Measurements from ENCODE around the gene GPR78.

DNA sequence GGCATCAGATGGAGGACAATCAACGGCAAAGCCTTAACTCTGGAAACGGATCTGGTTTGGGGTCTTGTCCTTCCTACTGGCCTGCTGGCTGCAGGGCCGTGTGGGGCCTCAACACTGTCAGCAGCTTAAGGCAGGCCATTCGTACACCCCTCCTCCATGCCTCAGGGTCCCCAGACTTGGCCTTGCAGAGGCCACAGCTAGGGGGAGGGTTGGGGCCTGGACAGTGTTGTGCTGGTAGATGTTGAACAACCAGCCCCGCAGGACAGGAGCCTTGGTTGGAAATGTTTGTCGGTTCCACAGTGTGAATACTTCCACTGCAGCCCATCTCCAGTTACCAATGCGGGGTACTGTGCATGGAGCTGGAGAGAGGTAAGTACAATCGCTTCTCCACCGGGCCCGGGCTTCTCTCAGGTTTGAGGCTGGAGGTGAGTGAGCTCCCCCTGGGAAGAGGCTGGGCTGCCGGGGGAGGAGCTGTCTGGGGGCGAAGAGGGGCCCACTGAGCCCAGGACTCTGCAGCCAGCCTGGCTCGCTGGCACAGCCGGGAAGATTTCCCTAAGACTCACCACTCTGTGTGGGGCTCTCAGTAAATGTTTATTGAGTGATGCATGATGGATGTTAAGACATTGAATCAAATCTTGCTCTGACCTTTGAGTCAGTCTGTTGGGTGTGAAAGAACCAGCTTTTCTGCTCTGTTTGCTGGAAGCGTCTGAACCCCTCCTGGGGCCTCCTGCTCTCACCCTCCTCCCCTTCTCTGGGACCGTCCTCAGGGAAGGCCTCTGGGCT, 19.7 kb upstream of the GPR78 start:
- TF ChIP-seq, protein P1, sequence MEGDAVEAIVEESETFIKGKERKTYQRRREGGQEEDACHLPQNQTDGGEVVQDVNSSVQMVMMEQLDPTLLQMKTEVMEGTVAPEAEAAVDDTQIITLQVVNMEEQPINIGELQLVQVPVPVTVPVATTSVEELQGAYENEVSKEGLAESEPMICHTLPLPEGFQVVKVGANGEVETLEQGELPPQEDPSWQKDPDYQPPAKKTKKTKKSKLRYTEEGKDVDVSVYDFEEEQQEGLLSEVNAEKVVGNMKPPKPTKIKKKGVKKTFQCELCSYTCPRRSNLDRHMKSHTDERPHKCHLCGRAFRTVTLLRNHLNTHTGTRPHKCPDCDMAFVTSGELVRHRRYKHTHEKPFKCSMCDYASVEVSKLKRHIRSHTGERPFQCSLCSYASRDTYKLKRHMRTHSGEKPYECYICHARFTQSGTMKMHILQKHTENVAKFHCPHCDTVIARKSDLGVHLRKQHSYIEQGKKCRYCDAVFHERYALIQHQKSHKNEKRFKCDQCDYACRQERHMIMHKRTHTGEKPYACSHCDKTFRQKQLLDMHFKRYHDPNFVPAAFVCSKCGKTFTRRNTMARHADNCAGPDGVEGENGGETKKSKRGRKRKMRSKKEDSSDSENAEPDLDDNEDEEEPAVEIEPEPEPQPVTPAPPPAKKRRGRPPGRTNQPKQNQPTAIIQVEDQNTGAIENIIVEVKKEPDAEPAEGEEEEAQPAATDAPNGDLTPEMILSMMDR (IDR thresholded peaks at IDR 0.05): no peak
- no peak for TF ChIP-seq ZFX (IDR thresholded peaks at IDR 0.05; ENCODE audit: borderline replicate concordance)

All from 22Rv1 (cell line).